NCI-H82 (cell line): ENCODE data around the gene ABCB9.

Source experiments
- DNase-seq: peaks from one replicate; lab custom pipeline; 2025; lab: John Stamatoyannopoulos, UW

Gene ABCB9

GRCh38 chr12:122994781-122995502 lies 28.7 kb upstream of the ABCB9 start:
- no peak for DNase-seq

DNA sequence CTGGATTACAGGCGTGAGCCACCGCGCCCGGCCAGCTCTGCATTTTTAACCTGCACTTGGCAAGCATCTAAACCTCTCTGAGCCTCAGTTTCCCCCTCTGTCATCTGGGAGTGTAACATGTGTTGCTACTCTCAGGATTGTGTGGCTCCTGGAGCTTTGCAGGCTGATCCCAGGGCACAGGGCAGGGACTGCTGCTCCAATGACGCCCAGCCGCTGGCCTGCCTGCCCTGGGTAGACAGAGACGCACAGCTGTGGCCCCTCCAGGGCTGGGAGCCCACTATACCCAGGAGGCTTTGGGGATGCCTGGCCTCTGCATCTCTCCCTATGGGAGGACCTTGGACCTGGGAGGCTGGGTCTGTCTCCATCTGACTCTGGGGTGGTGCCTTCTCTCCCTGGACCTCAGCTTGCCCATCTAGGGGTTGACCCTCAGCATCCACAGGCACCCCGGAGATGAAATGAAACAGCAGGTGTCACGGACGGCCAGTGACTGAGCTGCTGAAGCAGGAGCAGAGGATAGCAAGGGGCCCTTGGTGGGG lies 27.9 kb upstream of the ABCB9 start:
- no peak for DNase-seq

DNA sequence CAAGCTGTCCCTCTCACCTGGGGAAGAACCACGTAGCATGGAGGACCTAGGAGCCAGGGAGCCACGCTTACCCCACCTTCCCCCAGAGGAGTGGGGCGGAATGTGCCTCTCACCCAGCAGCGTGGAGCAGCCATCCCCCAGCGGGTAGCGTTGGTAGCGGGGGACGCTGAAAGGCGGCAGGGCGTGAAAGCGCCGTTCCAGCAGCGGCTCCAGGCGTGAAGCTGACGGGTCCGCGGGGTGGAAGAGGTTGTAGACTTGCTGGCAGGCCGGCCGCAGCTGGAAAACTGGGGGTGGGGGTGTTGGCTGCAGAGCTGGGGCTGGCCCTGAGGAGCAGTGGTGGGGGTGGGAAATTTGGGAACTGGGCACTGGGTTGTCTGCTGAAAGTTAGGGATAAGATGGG lies 26.1 kb upstream of the ABCB9 start:
- peak; percentile 29 for DNase-seq

GRCh38 chr12:122991623-122992275 lies 25.5 kb upstream of the ABCB9 start:
- DNase-seq = no peak

DNA sequence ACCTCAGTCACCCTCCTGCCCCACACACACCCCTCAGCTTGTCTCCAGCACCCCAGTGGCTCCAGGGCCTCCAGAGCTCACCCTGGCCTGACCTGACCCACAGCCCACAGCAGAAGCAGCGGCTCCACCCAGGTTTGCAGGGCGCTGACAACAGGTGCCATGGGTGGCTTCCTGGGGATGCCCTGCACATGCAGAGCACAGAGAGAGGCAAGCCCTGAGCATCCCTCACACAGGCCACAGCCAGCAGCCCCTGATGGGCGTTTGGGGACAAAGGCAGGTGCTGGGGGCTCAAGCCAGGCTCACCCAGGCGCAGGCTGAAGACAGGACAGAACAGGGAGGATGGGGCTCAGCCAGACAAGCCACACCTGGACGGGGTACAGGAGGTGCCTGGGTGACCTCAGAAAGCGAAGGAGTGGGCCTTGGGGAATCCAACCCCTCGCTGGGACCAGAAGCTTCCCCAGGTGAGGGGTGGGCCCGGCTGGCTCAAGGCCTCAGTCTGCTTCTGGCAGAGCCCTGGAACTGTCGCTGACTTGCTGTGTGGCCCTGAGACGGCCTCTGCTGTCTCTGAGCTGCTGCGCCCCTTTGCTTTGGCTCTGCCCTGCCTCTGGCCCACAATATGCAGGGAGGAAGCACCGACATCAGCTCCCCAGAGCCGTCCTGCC lies 24.8 kb upstream of the ABCB9 start:
- DNase-seq = no peak

DNA sequence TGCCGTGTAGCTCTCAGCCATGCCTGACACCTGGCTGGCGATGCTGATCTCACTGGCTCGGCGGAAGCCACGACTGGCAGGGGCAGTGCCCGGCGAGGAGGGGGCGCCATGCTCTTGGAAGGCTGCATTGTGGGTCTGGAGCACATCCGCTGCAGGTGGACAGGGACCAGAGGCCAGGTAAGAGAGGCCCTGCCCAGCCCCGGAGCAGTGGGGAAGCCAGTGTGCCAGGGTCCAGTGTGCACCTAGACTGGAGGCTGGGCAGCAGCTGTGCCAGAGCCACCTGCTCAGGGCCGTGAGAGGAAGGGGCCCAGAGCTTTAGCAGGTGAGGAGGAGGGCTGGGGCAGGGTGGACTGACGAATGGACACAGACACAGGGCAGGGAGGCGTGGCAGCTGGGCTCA lies 24.3 kb upstream of the ABCB9 start:
- no peak for DNase-seq

- no peak for DNase-seq
These were observed 23.7 kb upstream of the ABCB9 start for GRCh38 chr12:122989874-122990419.

- DNase-seq = peak; percentile 48
These were observed 23.1 kb upstream of the ABCB9 start for GRCh38 chr12:122989225-122989839.

- no peak for DNase-seq
These were observed 22.4 kb upstream of the ABCB9 start for GRCh38 chr12:122988612-122989212.

- DNase-seq = no peak
These were observed 21.8 kb upstream of the ABCB9 start for GRCh38 chr12:122988036-122988435.

DNA sequence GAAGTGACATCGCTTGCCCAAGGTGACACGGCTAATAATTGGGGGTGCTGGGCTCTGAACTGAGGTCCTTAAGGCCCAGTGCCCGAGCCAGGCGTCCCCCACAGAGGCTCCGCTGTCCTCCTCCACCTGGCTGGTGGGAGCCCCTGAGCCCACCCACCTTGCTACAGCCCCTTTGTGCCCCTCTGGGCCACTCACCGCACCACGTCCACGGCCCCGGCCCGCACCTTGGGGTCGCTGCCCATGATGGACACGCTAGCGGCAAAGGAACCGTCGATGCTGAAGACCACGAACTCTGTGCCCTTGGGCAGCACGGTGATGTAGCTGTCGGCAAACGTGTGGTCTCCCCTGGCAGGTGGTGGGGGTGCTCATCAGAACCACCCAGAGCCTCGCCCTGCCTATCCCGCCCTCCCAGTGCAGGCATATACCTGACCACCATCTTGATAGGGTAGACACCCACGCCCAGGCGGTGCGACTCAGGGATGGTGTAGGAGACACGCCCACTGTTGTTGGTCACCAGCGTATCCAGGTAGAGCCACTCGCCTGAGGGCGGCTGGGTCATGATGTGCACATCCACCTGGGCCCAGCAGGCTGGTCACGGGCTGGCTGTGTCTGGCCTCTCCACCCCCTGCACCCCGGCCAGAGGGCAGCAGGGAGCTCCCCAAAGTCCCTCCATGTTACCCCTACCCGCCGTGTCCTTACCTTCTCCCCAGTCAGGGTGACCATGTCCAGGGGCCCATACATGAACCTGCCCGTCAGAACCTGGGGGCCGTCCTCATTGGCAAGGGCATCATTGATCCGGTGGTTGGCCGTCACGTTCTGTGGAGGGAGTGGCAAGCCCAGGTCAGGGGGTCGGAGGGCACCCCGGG lies 21.1 kb upstream of the ABCB9 start:
- no peak for DNase-seq

DNA sequence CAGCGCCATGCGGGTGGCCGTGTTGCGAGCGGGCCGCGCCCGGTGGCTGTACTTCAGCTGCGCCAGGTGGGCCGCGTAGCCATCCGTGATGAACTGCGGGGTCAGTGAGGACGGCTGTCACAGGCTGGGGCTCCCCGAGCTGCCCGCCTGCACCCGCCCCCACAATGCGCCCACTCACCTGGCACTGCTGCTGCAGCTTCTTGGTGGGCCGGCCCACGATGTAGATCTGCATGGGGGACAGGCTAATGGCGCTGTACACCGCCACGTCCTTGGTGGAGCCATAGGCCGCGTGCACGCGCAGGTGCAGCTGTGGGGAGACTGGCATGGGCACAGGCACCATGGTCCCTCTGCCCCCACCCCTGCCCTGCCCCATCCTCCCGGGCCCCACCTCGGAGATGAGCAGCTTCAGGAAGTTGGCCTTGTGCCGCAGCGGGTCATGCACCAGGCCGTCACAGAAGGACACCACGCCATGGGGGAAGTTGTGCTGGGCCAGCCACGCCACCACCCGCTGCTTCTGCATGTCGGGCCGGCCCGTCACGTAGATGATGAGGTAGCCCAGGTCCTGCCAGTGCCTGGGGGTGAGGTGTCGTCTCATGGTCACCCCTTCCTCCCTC lies 20.1 kb upstream of the ABCB9 start:
- DNase-seq = no peak

- DNase-seq = no peak
These were observed 19.3 kb upstream of the ABCB9 start for GRCh38 chr12:122985338-122986257.

GRCh38 chr12:122984612-122985337 lies 18.5 kb upstream of the ABCB9 start:
- no peak for DNase-seq

DNA sequence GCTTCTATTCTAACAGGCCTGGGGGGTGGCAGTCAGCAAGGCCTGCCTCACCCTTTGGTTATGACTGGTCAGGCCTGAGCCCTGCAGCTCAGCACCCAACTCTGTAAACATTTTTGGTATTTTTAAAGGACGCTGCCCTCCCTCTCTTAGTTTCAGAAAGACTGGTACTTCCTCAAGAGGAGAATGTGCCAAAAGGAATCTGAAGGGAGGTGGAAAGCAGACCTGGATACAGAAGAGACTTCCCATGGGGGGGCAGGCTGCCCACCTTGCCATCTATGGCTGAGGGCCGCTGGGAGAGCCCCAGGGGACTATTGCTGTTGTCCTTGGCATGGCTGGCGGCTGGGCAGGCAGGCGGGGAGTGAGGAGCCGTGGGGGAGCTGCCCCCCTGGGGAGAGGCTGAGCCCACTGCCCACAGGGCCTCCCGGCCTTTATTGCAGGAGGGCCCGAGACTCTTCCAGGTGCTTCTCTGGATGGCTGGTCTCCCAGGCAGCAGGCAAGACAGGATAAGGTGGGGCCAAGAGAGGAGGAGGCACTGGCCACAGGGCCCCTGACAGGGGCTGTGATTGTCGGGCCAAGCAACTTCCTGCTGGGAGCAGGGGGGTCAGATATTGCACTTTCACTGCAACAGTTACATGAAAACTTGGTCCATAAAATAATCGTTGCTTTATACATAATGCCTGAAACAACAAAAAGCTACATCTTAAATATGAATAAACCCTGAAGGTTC lies 17.7 kb upstream of the ABCB9 start:
- DNase-seq = no peak

DNA sequence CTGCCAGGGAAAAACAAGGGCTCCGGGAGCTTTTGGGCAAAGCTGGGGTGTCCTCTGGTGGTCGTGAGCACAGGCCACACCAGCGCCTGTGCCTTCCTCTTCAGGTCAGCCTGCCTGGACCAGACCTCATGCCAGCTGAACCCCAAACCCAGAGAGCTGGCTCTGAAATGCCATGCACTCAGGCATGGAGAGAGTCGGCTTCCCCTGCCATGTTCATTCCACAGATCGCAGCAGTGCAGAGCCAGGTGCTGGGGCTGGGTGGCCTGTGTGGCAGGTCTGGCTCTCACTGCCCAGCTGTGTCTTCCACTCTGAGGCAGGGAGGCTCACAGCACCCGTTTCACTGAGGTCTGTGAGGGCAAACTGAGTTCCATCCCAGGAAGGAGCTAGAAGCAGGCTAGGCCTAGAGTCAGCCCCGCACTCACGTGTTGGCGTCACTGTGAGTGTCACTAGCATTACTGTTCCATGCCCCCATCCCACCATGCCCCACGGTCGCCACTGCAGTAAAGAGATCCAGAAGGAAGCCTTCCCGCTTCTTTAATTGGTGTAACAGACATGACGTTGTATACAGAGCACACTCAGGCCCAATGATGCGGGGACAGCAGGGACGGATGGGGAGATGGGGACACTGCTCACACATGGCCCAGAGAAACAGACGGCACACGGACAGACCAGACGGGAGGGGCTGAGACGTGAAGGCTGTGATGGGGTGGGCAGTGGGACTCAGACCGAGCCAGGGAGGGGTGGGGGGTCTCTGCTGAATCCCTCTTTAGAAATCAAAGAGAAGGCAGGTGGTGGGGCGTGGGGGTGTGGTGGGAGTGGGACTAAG lies 16.9 kb upstream of the ABCB9 start:
- DNase-seq = no peak

- no peak for DNase-seq
These were observed 16.2 kb upstream of the ABCB9 start for GRCh38 chr12:122982477-122982815.
